HG03520 (cell line): ENCODE results near the gene R3HDM1.

Experiments
- ATAC-seq: cut with Tn5 transposase; IDR thresholded peaks from one replicate; pipeline ENCODE4 v1.9.1; 2021; ENCODE audit warnings: mild to moderate bottlenecking, moderate library complexity; ENCODE audit not compliant: unreplicated experiment

R3HDM1 gene

DNA sequence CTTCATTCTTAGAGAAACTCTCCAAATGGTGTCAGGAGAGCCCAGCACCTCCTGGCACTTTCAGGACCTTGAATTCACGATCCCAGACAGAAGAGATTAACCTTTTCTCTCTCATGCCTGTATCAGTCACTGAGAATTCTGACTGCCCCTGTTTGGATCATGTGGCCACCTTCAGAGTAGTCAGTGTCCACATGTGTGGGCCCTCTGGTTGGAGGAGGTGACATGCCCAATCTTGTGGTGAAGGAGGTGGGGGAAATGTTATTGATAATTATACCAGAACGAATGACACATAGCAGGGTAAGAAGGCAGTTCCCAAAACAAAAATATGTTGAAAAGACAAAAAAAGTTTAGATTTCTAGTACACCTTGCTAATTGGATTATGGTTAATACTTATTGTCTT is 242.0 kb downstream of the R3HDM1 start:
- ATAC-seq = no peak

DNA sequence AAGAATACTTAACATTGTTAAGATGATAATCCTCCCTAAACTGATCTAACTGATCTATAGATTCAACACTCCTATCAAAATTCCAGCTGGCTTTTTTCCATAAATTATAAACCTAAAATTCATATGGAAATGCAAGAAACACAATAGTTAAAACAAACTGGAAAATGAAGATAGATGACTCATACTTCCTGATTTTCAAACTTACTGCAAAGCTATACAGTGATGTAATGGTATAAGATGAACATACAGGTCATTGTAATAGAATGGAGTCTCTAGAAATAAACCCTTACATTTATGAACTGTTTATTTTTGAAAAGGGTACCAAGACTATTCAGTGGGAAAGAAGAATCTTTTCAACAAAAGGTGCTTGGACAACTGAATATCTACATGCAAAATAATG is 242.6 kb downstream of the R3HDM1 start:
- ATAC-seq = no peak
